Measurements from ENCODE around the gene SLC13A4.
"Not testable (repeated sequence)": the region's sequence is repeated elsewhere in the genome, so short reads cannot be mapped to it uniquely, and the experiment has no call there.

The SLC13A4 gene

GRCh38 chr7:135666156-135666555 is 61.8 kb downstream of the SLC13A4 start:
- DNase-seq, result no peak

GRCh38 chr7:135665042-135665441 is 62.9 kb downstream of the SLC13A4 start:
- no peak for DNase-seq

- no peak for DNase-seq
These were observed 63.9 kb downstream of the SLC13A4 start for GRCh38 chr7:135664046-135664589.

- DNase-seq, result peak in 55 of 56 donors; percentile 59 to 97 (median 90)
These were observed 65.4 kb downstream of the SLC13A4 start, which contains the start of gene STMP1 for GRCh38 chr7:135662373-135663114. Gene STMP1 (plus strand): TSS chr7:135662514.

- no peak for DNase-seq
These were observed 65.9 kb downstream of the SLC13A4 start for GRCh38 chr7:135662123-135662372.

GRCh38 chr7:135661311-135662122 is 66.5 kb downstream of the SLC13A4 start:
- DNase-seq, result peak in 2 of 56 donors; percentile 45 to 54

- no peak for DNase-seq
These were observed 68.7 kb downstream of the SLC13A4 start for GRCh38 chr7:135659159-135659846.

GRCh38 chr7:135658564-135658963 is 69.4 kb downstream of the SLC13A4 start:
- no peak for DNase-seq

- no peak for DNase-seq
These were observed 74.5 kb downstream of the SLC13A4 start for GRCh38 chr7:135653340-135654080.

GRCh38 chr7:135650831-135651573 is 77.0 kb downstream of the SLC13A4 start:
- peak in 38 of 56 donors; percentile 4 to 82 (median 42) for DNase-seq

- DNase-seq, result no peak
These were observed 79.8 kb downstream of the SLC13A4 start for GRCh38 chr7:135648235-135648634.

- DNase-seq, result no peak
These were observed 80.2 kb downstream of the SLC13A4 start for GRCh38 chr7:135647755-135648154.

- DNase-seq, result peak in 6 of 56 donors; percentile 0 to 20 (median 13)
These were observed 82.6 kb downstream of the SLC13A4 start for GRCh38 chr7:135645296-135645904.

GRCh38 chr7:135644729-135645128 is 83.3 kb downstream of the SLC13A4 start:
- no peak for DNase-seq

GRCh38 chr7:135644154-135644553 is 83.8 kb downstream of the SLC13A4 start:
- no peak for DNase-seq

GRCh38 chr7:135639690-135640089 is 88.3 kb downstream of the SLC13A4 start:
- not testable (repeated sequence) for DNase-seq

- no peak for DNase-seq
These were observed 93.7 kb downstream of the SLC13A4 start for GRCh38 chr7:135634191-135634878.
